Stomach (tissue), 4 donors: ENCODE results near the gene SORCS2.

Source experiments
- CTCF ChIP-seq, 7 experiments: fragments of 450-650 bp in 4 of 7; fragments of 200-600 bp in 3 of 7; sonication (generic) in 3 of 7; IDR thresholded peaks; one replicate each; pipeline ENCODE4 v1.5.1; 2016 to 2019; ENCODE audit warnings: antibody characterized with exemption in 7 of 7, control low read depth in 2 of 7, mild to moderate bottlenecking in 1 of 7
- EP300 ChIP-seq: sonication (generic); formaldehyde crosslinking; IDR thresholded peaks from one replicate; pipeline ENCODE4 v1.6.1; 2017; ENCODE audit warnings: antibody characterized with exemption
- POLR2A ChIP-seq, 4 donors: fragments of 450-650 bp; IDR thresholded peaks; one replicate each; pipeline ENCODE4 v1.6.1; 2016; ENCODE audit warnings: antibody characterized with exemption in 4 of 4, control low read depth in 2 of 4, mild to moderate bottlenecking in 1 of 4, moderate library complexity in 1 of 4
- POLR2AphosphoS5 ChIP-seq, 3 donors: sonication (generic); formaldehyde crosslinking; IDR thresholded peaks; one replicate each; pipeline ENCODE4 v1.6.1; 2016; ENCODE audit warnings: antibody characterized with exemption in 3 of 3

GRCh38 chr4:7590899-7591298, 398.6 kb downstream of the SORCS2 start:
- TF ChIP-seq CTCF (IDR thresholded peaks at IDR 0.05) (no peak), EP300 (no peak), POLR2AphosphoS5 (IDR thresholded peaks at IDR 0.05) (no peak), POLR2A (IDR thresholded peaks at IDR 0.05) (no peak)
